Thoracic aorta (tissue), 2 donors: ENCODE measurements around the gene DACH1. TPM values are rescaled to one million over a fixed set of nuclear protein-coding genes. Genes with fewer than 3 reads are reported as not detected.

Source experiments
- ATAC-seq: fragments of 150-250 bp; one replicate; pipeline ENCODE4 v1.8.0; 2017; ENCODE audit warnings: low read depth; ENCODE audit not compliant: insufficient number of reproducible peaks, low FRiP score
- DNase-seq: peaks from one replicate; pipeline ENCODE4 v3.0.0-alpha.2; 2020; ENCODE audit warnings: low spot score
- H3K27ac ChIP-seq, 2 donors: fragments of 200-600 bp; sonication (generic); 1 replicate in 1 of 2; 2 replicates in 1 of 2; pipeline ENCODE4 v1.5.1; 2016; ENCODE audit warnings: mild to moderate bottlenecking in 2 of 2, moderate library complexity in 2 of 2
- H3K27me3 ChIP-seq: fragments of 200-600 bp; sonication (generic); replicated peaks from 2 replicates; pipeline ENCODE4 v1.6.0; 2016; ENCODE audit warnings: mild to moderate bottlenecking; ENCODE audit not compliant: insufficient read depth
- H3K36me3 ChIP-seq: fragments of 200-600 bp; sonication (generic); one replicate; pipeline ENCODE4 v1.5.1; 2016
- H3K4me1 ChIP-seq, 2 donors: fragments of 200-600 bp; sonication (generic); 1 replicate in 1 of 2; 2 replicates in 1 of 2; pipeline versions ENCODE4 v1.5.1 to v1.6.0; 2016; ENCODE audit warnings: low read depth in 2 of 2, mild to moderate bottlenecking in 1 of 2; ENCODE audit not compliant: control insufficient read depth in 1 of 2
- H3K4me3 ChIP-seq: fragments of 200-600 bp; sonication (generic); 2 replicates; pipeline ENCODE4 v1.5.1; 2016; ENCODE audit warnings: mild to moderate bottlenecking
- H3K9me3 ChIP-seq: fragments of 200-600 bp; sonication (generic); 2 replicates; pipeline ENCODE4 v1.5.1; 2016
- total RNA-seq, 2 donors: library from RNA; depleted of rRNA; stranded (reverse); fragments of >200 nt; gene quantifications; one replicate each; pipeline versions ENCODE4 v1.1.0 to v1.2.3, GENCODE V29; 2016
- TF ChIP-seq, protein P1 (sequence below): fragments of 200-600 bp; sonication (generic); IDR thresholded peaks from one replicate; pipeline ENCODE4 v1.5.1; 2019; ENCODE audit warnings: antibody characterized with exemption

DACH1 gene
- total RNA-seq, 2 donors from 2014 or later: 0.14 to 1.3 TPM

GRCh38 chr13:71522941-71523526, 344.0 kb downstream of the DACH1 start:
- Histone ChIP-seq H3K4me1 (no peaks in the 10 kb centered on the region), H3K4me3 (no peak overlapping the region), H3K9me3 (no peaks in the 10 kb centered on the region), H3K27me3 (no peaks in the 10 kb centered on the region), H3K36me3 (no peaks in the 10 kb centered on the region), H3K27ac (no peak overlapping the region)
- ATAC-seq (no peak), DNase-seq (no peak)
- TF ChIP-seq, protein P1, sequence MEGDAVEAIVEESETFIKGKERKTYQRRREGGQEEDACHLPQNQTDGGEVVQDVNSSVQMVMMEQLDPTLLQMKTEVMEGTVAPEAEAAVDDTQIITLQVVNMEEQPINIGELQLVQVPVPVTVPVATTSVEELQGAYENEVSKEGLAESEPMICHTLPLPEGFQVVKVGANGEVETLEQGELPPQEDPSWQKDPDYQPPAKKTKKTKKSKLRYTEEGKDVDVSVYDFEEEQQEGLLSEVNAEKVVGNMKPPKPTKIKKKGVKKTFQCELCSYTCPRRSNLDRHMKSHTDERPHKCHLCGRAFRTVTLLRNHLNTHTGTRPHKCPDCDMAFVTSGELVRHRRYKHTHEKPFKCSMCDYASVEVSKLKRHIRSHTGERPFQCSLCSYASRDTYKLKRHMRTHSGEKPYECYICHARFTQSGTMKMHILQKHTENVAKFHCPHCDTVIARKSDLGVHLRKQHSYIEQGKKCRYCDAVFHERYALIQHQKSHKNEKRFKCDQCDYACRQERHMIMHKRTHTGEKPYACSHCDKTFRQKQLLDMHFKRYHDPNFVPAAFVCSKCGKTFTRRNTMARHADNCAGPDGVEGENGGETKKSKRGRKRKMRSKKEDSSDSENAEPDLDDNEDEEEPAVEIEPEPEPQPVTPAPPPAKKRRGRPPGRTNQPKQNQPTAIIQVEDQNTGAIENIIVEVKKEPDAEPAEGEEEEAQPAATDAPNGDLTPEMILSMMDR: no peak

GRCh38 chr13:71517004-71517403, 350.0 kb downstream of the DACH1 start:
- Histone ChIP-seq H3K9me3 (no peaks in the 10 kb centered on the region), H3K4me3 (no peak overlapping the region), H3K4me1 (no peaks in the 10 kb centered on the region), H3K27ac (no peak overlapping the region), H3K36me3 (no peaks in the 10 kb centered on the region), H3K27me3 (no peaks in the 10 kb centered on the region)
- ATAC-seq (no peak), DNase-seq (no peak)
- TF ChIP-seq, protein P1: no peak

DNA sequence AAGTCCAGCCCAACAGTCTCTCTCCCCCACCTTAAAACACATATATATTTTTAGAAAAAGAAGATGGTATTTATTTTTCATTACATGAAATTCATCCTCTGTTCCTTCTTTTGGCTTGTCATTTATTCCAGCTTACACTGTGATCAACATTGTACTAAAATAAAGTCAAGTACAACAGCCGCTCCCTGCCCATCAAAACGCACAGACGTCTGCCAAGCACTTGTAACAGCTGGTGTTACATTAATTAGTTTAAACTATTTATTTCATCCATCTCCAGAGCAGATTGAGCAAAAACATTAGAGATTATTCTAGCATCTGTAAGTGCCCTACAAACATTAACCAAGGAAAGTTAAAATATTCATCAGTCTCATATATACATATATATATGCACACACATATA, 350.5 kb downstream of the DACH1 start:
- no peaks in the 10 kb centered on the region for H3K4me1 ChIP-seq
- no peak for DNase-seq
- H3K27me3 ChIP-seq: no peaks in the 10 kb centered on the region
- H3K4me3 ChIP-seq: no peak overlapping the region
- TF ChIP-seq, protein P1: no peak
- H3K27ac ChIP-seq: no peak overlapping the region
- no peaks in the 10 kb centered on the region for H3K36me3 ChIP-seq
- no peak for ATAC-seq
- no peaks in the 10 kb centered on the region for H3K9me3 ChIP-seq

- no peaks in the 10 kb centered on the region for H3K27me3 ChIP-seq
- no peak overlapping the region for H3K27ac ChIP-seq
- H3K4me1 ChIP-seq: no peaks in the 10 kb centered on the region
- TF ChIP-seq, protein P1: no peak
- H3K36me3 ChIP-seq: no peaks in the 10 kb centered on the region
- DNase-seq (no peak), ATAC-seq (no peak)
- no peaks in the 10 kb centered on the region for H3K9me3 ChIP-seq
- H3K4me3 ChIP-seq: no peak overlapping the region
Measured at GRCh38 chr13:71515744-71516038, 351.3 kb downstream of the DACH1 start.

DNA sequence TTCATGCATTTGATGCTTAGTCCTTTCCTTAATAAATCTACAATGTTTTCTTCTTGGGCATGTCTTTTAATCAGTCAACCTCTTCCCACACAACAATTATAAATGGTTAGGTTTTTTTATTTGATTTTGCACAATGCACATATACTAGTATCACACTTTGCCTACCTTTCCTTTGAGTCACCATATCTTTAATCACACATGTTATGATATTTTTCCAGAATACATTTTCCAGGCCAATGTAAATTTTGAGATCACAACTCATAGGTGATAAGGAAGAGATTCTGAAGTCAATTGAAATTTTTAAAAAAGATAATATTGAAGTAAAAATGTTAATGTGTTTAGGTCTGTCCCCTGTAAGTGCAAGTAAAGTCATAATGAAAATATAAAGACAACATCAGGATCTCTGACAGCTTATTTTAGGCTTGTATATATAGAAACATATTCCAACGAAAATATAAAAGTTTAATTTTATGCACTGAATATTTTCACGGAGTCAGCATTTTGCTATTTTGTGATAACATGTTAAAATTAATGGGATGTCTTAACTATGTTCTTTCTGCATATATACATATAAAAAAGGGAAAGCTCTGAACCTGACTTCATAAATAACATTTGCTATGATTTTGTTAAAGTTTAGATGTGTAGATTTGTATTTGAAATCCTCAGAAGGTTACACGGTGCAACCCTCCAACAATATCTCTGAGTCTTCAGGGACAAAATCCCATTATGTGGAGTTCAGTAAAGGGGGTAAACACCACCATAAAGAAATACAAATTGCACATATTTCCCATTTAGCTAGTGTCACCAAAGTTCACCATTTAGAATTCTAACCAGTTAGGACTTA, 351.9 kb downstream of the DACH1 start:
- Histone ChIP-seq H3K36me3 (no peaks in the 10 kb centered on the region), H3K4me1 (no peaks in the 10 kb centered on the region), H3K27ac (no peak overlapping the region), H3K27me3 (no peaks in the 10 kb centered on the region), H3K9me3 (no peaks in the 10 kb centered on the region), H3K4me3 (no peak overlapping the region)
- DNase-seq (no peak), ATAC-seq (no peak)
- TF ChIP-seq, protein P1: no peak
